Stimulated activated CD4-positive, alpha-beta T cell treated with anti-CD3 and anti-CD28 coated beads, Interleukin-1b, Interleukin-23, amount 100 ng/mL, for 1 hour (primary cell): ENCODE results near the gene BTK.

Experiments
- DNase-seq, 2 donors: peaks; one replicate each; pipeline ENCODE4 v3.0.0-alpha.2; 2020; ENCODE audit warnings: low read depth in 2 of 2

The BTK gene

DNA sequence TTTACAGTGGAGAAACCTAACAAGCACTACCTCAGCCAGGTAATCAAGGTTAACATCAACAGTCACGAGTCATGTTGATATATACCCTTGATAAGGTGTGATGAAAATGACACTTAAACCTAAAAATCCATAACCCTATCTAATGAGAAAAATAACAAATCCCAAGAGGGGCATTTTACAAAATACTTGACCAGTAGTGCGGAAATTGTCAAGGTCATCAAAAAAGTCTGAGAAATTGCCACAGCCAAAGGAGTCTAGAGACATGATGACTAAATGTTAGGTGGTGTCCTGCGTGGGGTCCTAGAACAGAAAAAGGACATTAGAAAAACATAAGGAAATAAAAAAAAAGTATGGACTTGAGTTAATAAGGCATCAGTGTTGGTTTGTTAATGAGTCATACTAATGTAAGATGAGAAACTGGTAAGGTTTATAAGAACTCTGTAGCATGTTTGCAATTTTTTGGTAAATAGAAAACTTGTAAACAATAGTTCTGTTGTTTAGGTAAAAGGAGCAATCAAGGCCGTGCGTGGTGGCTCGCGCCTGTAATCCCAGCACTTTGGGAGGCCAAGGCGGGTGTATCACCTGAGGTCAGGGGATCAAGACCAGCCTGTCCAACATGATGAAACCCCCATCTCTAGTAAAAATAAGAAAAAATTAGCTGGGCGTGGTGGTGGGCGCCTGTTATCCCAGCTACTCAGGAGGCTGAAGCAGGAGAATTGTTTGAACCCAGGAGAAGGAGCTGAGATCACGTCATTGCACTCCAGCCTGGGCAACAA lies 7.7 kb upstream of the BTK start:
- DNase-seq = no peak

- no peak for DNase-seq
Measured at GRCh38 chrX:101391831-101392230, 5.8 kb upstream of the BTK start.

DNA sequence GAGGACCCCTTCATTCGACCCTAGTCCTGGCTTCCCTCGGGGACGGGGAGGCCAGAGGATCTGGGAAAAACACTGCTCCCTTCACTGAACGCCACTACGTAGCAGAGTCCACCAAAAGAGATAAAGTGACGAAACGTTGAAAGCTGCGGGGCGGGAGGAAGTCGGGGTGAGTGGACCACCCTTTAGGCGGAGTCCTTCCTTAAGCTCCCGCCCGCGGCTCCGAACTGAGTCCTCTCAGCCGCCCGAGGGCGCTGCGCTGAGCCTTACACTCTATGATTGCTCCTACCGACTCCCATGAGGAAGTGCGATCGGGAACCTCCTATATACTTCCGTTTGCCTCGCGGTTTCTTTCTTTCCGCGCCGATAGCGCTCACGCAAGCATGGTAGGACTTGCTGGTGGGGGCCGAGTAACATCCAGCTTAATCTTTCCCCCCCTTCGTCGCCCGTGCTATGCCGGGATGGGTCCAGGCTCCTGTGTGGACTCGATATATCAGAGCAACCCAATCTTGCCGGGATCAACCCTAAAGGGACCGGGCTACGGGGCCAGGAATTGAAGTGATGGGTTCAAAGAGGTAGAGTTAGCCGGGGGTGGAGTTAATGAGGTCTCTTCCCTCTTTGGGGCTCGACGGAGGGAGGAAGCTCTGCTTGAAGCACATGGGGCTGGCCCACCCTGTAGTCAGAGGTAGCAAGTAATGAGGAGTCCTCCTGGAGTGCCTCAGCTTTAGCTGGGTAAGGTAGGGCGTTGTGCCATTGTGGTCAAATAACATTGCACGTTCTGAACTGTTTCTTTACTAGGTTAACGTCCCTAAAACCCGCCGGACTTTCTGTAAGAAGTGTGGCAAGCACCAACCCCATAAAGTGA lies 4.9 kb upstream of the BTK start, which contains the start of gene RPL36A:
Gene RPL36A, plus strand, starts transcription at position 348 of the 862 bp plus-strand sequence. Its CDS starts 33 bp downstream, at position 381.
- DNase-seq = peak; percentile 32 to 55

DNA sequence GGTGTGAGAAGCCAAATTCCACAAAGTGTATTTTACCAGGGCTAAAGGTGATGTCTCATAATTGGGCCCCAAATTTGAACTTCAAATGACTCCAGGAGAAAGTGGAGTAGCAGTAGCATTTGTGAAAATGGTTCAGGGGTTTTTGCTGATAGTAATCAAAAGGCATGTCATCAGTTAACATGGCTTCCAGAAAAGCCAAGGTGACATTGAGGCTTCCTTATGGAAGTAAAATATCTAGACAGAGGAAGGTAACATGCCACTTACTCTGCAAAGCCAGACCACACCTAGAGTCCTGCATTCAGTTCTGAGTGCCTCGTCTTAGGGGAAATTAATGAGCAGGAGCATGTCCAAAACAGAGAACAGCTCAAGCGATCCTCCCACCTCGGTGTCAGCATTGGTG lies 2.6 kb upstream of the BTK start:
- no peak for DNase-seq

- no peak for DNase-seq
Measured at GRCh38 chrX:101386542-101386885, 523 bp upstream of the BTK start.

- no peak for DNase-seq
Measured at GRCh38 chrX:101385026-101385684, 836 bp downstream of the BTK start.

GRCh38 chrX:101383679-101384205 lies 2.2 kb downstream of the BTK start:
- DNase-seq = no peak

DNA sequence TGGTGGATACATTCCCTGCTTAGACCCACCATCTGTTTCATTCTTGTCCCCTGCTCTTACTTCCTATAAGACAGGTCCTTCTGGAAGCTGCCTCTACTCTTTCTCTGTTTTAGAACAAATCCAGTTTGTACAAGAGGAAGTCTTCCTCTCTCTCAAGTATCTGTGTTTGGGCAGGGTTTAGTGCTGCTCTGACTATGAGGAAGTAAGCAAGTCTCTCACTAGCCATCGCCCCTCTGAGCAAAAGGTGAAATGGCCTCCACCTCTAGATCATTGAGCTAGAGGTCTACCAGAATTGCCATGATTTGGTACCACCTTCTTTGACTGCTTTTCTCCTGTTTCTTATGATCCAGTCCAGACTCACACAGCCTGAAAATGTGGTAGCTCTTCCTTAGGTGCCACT lies 8.4 kb downstream of the BTK start:
- DNase-seq = no peak

- DNase-seq = no peak
Measured at GRCh38 chrX:101370888-101371504, 15.0 kb downstream of the BTK start.

DNA sequence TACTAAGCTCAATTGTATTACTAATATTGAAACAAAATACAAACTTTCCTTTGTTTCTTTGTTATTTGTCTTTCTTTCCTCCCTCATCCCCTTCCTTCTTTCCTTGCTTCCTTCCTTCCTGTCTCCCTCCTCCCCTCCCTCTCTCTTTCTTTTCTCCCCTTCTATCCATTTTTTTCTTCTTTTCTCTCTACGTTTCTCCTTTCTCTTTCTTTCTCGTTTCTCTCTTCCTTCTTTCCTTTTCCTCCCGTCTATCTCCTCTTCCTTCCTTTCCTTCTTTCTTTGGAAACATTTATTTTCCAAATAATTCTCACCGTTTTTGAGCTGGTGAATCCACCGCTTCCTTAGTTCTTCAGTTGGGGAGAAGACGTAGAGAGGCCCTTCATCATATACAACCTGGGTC lies 16.3 kb downstream of the BTK start:
- no peak for DNase-seq

GRCh38 chrX:101368800-101369199 lies 17.2 kb downstream of the BTK start:
- no peak for DNase-seq

- DNase-seq = no peak
Measured at GRCh38 chrX:101365301-101365795, 20.6 kb downstream of the BTK start.

GRCh38 chrX:101362757-101363156 lies 23.2 kb downstream of the BTK start:
- DNase-seq = no peak

DNA sequence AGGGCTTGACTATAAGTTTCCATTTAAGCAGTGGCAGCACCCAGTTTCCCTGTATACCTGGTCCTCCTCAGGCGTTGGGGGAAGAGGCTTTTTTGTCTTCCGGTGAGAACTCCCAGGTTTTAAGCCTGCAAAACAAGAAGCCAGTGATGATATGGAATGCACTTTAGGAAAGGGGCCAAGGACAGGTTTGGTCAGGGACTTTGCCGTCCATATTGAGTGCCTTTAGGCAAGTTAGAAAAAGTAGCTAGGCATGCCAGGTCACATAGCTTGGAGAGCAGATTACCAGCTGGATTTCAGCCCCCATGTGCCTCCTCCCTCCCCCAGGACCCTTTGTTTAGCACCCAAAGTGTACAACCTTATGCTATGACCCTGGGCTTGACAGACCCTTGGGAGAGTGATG lies 23.9 kb downstream of the BTK start:
- no peak for DNase-seq

DNA sequence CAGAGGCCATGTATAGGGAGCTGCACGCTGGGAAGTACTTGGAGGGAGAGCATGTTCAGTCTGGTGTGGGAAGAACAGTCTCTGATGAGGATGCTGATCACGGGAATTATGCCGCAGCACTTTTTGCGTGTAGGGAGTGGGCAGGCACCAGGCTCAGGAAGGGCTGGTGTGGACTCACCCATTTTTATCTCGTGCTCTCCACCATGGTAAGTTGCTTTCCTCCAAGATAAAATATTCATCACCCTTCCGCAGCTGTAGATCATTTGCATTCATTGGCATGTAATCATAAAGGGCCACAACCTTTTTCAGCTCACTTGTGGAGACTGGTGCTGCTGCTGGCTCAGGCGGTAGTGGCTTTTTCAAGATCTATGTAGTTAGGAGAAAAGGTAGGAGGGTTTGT lies 25.6 kb downstream of the BTK start:
- DNase-seq = no peak

DNA sequence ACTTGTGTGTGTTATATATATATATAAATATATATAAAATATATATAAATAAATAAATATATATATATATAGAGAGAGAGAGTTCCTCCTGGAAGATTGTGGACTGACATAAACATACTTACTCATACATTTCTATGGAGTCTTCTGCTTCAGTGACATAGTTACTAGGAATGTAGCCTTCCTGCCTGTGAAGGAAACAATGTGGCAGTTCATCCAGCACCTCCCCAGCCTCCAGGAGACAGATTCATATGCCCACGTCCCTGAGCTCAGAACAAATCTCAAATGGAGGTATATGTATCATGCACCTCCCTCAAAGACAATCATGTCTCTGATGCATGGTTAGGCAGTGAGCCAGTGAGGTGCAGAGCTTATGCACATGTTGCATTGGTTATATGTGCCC lies 26.0 kb downstream of the BTK start:
- no peak for DNase-seq

DNA sequence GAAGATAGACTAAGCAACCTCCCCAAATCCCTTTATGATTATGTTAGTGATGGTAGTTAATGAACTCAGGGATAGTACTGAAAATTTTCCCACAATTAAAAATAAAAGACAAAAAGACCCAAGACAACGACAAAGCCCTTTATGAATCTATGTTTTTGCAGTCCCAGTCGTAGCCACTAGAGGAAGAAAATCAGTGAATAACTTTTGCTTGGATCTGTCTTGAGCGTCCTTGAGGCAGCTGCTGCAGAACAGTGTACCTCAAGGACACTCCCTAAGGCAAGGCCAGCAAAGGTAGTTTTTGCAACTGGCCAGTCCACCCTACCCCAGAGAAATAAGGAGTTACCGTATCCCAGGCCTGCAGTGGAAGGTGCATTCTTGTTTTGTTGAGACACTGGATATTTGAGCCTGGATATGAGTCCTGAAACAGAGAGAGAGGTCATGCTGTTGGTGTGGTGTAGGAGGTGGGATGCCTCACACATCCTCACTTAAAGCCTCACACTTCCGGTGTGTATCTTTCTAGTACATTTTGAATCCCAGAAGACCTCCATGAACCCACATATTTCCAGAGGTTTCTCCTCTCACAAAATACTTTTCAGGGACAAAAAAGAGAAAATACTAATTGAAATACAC lies 28.7 kb downstream of the BTK start:
- DNase-seq = no peak

GRCh38 chrX:101349193-101349562 lies 36.8 kb downstream of the BTK start:
- no peak for DNase-seq

DNA sequence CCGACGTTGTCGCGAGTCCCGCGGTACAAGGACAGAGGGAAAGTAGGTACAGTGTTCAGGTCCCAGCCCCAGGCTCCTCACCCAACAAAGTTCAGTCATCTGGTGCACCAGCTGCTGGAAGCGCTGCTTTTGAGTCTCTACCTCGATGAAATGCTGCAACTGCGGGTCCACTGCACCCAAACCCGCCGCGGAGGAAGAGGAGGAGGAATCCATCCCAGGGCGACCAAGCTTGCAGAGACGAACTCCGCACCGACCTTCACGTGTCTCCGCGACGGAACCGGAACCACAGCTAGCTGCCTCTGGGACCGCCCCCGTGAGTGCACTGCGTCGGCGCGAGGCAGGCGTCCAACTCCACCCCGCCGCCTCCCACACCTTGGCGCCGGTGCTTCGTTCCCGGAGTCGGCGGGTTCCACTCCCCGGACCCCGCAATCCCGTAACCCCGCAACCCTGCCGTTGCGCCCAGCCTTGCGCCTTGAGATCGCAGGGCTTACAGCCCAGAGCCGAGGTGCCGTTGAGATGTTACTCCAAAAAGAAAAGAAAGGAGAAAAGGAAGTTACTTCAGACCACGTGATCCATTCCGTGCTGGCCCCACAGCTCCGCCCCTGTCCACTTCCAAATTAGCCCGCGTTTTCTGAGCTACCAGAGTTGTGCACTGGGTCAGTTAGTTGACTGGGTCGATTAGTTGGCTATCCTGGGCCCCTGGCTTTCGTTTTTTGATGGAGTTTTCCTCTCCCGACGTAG lies 37.4 kb downstream of the BTK start, which contains the start of gene TIMM8A:
Gene TIMM8A, minus strand, starts transcription at position 291 of the 741 bp plus-strand sequence. Its CDS starts 78 bp downstream, at position 213.
- DNase-seq = peak; percentile 27 to 58

- no peak for DNase-seq
Measured at GRCh38 chrX:101347859-101348451, 38.0 kb downstream of the BTK start.
